Activated CD4-positive, alpha-beta T cell treated with anti-CD3 and anti-CD28 coated beads, Interleukin-2, amount 50 U/mL, for 1 hour (primary cell): Measurements from ENCODE around the gene ASB18.
"Not testable (repeated sequence)": the region's sequence is repeated elsewhere in the genome, so short reads cannot be mapped to it uniquely, and the experiment has no call there.

Source experiments
- DNase-seq: peaks from one replicate; pipeline ENCODE4 v3.0.0-alpha.2; 2020

Gene ASB18, protein sequence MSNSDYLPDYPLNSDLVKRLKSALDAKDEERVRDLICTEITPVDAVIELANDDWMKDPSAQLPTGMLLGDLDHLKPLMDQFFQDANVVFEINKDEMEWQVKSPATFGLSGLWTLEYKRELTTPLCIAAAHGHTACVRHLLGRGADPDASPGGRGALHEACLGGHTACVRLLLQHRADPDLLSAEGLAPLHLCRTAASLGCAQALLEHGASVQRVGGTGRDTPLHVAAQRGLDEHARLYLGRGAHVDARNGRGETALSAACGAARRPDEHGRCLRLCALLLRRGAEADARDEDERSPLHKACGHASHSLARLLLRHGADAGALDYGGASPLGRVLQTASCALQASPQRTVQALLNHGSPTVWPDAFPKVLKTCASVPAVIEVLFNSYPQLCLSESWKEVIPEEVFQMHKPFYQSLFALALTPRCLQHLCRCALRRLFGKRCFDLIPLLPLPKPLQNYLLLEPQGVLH

DNA sequence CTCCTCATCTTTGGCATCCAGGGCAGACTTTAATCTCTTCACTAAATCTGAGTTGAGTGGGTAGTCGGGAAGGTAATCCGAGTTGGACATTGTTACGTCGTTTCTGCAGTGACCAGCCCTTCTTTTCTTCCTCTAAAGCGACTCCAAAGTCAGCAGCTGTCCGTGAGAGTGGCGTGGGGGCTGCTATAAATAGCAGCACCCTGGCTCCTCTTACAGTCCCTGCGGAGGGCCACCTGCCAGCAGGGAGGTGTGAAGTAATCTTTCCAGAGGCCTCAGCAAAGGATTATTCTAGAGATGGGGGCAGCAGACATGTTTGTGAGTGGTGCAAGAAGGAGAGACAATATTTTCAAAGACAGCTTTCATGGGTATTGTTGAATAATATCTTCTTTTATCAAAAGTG is at the start of gene ASB18:
Gene ASB18, minus strand, starts transcription at position 151 of the 400 bp plus-strand sequence. Its CDS starts 61 bp downstream, at position 90.
- no peak for DNase-seq

DNA sequence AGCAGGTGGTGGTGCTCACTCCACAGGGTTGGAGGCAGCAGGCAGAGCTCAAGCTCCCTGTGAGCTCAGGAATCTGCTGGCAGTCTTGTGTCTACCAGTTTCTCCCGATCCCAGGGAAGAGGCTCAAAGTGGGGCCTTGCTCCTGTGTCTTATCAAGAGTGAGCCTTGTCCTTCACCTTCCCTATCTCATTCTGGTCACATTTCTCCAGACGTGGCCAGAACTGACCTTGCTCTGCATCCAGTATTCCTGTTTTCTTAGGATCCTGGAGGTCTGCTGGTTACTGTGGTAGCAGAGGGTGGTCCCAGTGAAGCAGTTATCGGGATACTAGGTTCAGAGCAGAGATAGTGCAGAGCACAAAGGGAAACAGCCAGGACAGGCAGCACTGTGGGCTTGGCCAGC is 47.1 kb upstream of the ASB18 start:
- no peak for DNase-seq

DNA sequence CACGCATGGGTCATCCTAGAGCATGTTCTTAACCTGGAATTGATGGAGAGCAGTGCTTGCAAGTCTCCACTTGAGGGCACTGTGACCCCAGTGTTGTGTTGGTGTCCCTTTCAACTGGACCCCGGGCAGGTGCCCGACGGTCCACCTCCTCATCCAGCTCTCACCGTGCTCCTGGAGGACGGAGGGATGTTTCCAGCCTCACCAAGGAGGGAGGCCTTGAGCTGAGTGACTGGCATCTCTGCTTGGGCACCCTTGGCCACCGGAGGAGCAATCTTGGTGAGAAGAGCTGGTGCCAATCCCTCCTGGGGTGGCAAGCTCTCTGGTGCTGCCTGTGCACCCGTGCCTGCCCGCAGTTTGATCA is 45.4 kb upstream of the ASB18 start:
- DNase-seq = no peak

DNA sequence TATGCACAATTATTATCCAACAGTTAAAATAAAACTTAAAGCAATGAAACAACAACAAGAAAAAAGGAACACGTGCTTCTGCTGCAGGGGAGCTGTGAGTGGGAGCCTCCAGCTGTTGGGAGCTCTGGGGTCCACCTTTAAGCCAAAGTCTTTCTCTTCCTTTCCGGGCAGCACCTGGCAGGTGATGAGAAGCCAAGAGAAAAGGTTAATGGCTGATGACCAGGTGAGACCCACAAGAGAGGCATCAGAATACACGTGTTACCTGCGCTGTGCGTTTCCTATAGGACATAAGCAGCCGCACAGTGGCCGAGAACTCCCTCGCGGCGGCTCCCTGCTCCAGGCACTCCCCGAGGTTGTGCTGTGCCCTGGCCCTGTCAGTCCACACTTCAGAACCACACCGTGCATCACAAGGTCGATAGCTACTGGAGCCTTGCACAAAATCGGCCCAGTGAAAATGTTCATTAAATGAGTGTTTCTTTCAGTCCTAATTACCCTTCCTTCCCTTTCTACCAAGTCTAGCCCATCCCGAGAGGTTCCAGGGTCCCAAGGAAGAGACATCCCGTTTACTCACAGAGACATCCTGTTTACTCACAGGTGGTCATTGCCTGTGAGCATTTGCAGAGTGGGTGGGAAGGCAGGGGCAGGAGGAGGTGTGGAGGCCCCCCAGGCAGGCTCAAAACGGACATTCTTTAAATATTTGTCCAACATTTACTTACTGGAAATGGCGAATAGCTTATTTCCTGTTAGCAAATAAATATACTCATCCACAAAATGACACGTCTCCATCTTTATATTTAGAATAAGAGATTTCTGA is 44.9 kb upstream of the ASB18 start:
- DNase-seq = no peak

DNA sequence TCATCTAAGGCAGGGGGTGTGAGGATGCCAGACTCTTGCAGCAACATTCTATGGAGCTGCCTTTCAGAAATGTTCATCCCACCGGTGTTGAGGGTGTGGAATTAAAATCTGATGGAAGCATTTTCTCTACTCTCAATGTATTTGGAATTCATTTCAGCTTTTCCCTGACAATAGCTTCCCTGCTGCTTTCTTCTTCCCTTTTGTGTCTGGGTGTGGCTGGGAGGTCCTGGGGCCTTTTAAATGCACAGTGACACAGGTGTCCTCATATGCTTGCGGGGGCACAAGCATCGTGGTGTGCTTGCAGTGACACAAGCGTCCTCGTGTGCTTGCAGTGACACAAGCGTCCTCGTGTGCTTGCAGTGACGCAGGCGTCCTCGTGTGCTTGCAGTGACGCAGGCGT is 43.4 kb upstream of the ASB18 start:
- DNase-seq = no peak

DNA sequence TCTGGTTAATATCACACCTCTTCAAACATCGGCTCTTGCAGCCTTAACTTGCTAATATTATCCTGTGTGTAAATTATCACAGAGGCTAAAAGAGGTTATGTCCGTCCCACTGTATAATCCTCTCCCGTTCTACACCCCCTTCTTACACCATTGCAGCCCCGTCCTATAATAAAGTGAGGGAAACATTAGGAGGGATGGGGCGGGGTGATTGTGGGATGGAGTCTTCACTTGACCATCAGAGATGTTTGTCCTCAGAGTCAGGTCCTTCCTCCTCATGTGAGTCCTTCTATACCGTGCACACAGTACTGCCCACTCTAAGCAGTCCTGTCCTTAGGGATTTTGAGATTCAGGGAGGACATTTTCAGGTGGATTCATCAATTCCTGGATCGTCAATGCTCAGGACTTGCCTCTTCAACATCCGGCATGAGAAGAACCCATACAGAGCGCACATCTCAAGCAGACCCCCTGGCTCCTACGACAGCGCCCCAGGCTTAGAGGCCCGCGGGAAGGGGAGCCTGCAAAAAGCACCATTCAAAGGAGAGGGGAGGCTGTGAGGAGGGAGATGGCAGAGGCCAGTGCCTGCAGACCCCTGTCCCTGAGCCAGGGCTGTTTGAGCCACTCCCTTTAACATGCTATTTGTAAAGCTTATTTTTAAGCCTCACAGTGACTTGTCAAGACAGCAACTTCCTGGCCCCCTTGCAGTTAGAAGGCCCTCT is 42.8 kb upstream of the ASB18 start:
- no peak for DNase-seq

DNA sequence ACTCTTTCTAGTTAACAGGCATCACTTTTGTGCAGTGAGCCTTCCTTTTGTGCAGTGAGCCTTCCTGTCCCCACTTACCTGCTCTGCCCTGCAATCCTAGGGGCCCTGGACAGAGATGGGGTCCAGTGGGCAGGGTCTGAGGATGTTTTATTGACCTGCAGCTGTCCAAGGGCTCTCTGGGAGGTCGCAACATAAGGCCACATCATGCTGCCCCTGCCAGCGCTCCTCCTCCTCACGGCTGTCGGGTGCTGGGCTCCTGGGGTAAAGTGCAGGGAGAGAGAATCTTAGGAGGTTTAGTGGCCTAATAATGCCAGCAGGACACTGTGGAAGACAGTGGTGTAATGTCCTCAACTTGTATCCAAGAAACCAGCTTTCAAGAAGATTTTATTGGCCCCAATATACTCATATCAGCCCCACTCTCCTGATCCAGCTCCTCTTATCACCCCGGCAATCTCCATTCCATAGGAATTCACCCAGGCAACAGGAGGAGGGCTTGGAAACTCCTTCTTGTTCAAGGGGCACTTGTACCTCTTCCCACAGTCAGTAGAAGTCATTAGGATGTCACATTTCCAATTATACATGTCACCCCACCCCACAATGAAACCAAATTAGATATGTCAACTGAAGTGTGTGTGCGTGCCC is 41.9 kb upstream of the ASB18 start:
- DNase-seq = no peak

DNA sequence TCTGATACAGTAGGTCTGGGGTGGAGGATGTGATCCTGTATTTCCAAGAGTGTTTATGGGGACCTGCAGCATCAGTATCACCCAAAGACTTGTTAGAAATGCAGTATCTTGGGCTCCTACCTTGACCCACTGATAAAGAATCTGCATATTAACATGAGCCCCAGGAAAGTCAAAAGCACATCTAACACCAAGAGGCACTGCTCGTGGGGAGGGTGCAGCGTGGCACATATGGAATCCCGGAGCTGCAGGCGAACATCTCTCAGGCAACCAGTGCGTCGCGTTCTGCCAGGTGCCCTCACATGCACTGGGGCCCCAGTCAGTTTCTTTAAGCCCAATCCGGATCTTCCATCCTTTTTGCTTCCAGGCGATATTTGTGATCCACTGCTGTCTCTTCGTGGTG is 41.3 kb upstream of the ASB18 start:
- DNase-seq = no peak

DNA sequence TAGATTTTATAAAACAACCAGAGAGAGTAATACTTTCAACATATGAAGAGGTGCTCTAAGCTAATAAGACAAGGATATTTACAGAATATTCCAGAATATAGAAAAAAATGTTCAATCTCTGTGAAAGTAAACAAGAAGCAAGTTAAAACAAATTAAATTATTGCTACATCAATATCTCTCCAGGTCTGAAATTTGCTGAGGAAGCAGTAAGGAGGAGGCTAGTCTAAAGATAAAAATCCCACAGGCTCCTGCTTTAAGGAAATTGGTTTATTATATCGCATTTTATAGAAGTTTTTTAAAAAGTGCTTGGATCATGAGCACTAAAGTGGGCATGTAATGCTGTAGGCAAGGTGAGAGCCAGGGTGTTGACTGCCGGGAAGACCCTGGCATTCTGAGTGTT is 39.7 kb upstream of the ASB18 start:
- DNase-seq = no peak

DNA sequence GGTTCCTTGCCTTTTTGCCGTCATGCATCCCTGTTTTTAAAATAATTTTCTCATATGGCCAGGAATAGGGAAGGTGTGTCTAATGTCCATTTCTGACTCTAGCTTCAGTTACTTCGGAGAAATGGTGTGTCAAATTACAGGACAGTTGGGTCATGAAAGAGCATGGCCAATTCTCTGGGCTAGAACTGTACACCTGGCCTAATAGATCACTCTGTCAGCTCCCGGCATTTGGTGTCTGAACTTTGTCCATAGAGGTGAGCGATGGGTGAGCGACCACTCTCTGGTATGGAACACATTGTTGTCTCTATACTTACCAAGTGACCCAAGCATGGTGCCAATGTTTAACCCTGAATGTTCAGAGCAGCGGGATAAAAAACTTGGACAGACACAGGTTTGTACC is 38.3 kb upstream of the ASB18 start:
- no peak for DNase-seq

DNA sequence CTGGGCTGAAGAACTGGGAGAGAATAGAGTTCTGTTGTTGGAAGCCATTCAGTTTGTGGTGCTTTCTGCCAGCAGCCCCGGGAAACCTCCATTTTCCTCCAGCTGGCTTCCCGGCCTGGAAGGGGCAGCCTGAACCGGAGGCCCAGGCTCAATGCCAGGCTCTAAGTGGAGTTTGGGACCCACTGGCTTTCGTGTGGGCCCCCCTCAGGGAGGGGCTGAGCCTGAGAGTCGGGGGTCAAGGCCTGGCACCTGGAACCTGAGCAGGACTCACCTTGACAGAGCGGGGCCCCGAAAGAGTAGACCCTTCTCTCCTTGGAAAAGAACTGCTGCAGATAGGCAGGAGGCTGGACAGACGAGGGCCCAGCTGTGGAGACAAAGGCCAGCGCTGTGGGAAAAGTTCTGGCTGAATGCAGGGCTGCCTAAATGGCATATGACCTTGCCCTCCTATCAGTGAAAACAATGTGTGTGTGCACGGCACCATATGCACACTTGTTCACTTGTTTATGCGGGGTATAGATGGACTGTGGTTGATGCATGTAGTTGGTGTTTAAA is 34.8 kb upstream of the ASB18 start:
- no peak for DNase-seq

DNA sequence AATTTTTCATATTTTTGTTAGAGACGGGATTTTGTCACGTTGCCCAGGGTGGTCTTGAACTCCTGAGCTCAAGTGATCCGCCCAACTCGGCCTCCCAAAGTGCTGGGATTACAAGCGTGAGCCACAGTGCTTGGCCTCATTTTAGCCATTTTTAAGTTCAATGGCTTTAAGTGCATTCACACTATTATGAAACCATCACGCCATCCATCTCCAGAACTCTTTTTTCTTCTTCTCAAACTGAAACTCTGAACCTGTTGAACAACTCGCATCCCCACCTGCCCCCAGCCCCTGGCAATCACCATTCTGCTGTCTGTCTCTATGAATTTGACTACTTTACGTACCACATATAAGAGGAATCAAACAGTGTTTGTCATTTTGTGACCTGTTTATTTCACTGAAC is 31.3 kb upstream of the ASB18 start:
- DNase-seq = no peak

DNA sequence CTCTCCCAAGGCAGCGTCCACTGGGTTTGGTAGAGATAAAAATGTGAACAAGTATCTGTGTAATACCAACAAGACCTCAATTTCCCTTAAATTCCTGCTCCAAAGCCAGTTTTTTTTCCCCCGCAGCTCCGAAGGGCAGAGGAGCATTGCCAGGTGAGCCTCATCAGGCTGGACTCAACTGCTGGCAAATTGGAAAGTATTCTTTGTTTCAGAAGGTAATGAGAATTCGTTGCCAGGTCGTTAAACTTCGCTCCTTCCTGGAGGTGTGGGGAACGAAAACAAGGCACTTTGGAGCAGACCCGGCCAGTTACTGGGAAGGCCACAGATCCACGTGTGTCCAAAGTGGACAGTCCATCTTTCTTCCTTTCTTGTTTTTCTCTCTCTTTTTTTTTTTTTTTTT is 30.4 kb upstream of the ASB18 start:
- no peak for DNase-seq

DNA sequence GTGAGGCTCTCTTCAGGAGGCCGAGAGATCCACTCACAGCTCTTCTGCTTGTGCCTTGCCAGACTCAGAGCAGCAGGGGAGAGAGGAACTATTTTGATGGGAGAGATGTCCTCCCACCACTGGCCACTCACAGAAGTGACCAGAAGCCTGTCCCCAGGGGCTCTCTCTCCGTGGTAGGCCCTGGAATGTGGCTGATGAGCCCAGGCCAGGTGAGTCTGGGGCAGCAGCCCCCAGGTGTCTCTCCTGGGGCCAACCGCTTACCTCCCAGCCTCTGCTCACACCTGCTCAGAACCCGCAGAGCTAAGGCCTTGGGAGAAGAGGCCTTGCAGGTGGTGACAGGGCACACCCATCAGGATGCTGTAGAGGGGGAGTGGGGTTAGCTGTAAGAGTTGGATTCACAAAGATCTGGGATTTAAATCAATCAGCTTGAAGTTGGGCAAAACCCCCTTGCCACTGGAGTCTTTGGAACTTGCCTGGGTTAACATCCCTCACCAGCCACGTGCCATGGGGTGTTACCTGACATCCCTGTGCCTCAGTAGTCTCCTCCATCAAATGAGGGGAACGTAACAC is 29.1 kb upstream of the ASB18 start:
- DNase-seq = no peak

DNA sequence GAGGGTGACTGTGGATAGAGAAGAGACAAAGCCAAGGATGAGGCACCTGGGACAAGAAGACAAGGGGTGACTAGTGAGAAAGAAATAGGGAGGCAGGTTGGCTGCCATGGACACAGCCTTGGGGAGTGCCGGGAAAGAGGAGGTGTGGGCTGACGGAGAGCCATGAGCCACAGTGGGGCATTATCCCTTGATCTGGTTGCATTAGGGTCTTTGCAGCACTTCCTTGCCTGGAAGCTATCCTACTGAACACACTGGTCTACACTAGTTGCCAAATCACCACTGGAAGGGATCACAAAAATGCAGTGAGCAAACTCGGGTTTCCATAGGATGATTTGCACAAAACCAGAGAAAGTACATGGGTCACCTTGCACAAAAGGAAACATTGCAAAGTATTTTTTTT is 27.7 kb upstream of the ASB18 start:
- no peak for DNase-seq

DNA sequence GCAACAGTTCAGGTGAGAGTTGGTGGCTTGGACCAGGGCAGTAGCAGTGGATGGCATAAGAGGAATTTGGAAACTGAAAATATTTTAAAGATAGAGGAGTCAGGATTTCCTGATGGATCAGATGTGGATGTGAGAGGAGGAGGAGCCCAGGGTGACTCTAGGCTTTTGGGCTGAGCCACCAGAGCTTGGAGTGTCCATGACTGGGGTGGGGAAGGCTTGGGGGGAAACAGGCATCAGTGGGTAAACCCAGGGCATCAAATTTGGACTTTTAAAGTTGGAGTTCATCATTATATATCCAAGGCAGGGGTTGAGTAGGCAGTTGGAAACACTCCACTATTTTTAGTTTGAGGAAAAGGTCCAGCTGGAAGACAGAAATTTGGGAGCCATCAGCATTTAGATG is 27.3 kb upstream of the ASB18 start:
- DNase-seq = no peak

DNA sequence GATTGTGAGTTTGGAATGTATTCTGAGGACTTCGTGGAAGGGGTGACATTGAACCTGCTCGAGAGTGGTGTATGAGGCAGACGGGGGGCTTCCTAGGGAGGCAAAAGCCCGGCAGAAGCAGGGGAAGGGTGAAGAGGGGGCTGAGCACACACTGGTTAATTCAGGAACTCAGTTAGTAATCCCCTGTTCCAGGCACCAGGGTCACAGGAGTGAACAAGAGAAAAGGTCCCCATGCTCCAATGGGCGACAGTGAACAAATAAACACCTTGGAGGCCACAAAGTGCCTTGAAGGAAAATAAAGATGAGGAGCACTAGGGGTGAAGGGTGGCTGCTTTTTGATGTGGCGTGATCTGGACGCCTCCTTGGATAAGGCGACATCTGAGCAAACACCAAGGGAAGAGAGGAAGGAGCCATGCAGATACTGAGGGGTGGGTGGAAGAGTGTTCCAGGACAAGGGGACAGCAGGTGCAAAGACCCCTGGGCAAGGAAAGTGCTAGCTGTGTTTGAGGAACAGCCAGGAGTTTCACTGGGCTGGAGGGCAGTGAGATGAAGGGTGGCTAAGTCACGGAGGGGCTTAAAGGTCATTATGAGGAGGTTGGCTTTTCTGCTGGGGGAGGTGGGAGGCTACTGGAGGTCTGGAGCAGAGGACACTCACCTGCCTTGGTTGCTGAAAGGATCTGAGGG is 26.7 kb upstream of the ASB18 start:
- no peak for DNase-seq

DNA sequence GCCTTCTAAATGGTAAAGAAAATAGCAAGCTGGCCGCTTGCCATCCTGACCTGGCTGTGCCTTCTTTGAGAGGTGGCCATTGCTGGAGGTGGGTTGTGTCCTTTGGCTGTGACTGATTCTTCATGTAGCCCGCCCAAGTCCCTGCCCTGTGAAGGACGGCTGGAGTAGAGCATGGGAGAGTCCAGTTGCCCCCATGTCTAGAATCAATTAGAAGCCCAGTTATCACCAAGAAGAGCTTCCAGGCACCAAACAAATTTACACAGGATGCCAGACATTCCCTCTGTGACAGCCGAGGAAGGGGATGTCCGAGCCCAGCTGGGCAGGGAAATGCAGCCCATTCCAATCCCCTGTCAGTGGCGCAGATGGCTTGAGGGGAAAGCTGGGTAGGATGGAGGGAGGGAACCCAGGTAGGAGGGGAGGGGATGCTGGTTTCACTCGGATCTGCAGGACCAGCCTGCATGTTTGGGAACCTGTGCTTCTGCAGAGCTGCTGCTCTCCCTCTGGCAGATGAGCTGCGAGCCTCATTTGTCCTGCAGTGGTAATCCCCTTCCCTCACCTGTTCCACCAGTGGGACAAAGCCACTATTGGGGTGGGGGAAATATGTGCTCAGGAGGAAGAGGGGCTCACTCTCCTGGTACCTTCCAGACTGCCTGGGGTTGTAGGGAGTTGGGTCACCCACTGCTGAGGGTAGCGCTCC is 25.7 kb upstream of the ASB18 start:
- DNase-seq = no peak

DNA sequence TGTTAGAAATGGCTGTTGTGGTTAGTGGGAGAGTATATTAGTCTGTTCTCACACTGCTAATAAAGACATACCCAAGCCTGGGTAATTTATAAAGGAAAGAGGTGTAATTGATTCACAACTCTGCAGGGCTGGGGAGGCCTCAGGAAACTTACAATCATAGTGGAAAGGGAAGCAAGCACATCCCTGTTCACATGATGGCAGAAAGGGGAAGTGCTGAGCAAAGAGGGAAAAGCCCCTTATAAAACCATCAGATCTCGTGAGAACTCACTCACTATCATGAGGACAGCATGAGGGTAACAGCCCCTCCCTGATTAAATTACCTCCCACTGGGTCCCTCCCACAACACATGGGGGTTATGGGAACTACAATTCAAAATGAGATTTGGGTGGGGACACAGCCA is 24.2 kb upstream of the ASB18 start:
- DNase-seq = not testable (repeated sequence)

DNA sequence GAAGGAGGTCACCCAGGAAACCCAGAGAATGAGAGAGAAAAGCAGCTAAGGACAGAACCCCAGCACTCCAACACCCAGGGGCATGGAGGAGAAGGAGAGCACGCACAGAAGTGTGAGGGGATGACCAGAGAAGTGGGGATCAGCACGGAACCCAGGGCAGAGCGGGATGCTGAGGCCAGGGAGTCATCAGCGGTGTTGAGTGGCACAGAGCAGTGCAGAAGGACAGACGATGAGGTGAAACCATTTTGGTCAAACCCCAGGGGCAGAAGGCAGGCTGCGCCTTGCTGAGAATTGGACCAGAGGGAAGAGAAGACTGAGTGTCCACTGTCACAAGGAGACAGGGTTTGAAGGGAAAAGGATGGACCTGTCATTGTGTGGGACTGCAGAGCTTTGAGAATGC is 23.4 kb upstream of the ASB18 start:
- no peak for DNase-seq

DNA sequence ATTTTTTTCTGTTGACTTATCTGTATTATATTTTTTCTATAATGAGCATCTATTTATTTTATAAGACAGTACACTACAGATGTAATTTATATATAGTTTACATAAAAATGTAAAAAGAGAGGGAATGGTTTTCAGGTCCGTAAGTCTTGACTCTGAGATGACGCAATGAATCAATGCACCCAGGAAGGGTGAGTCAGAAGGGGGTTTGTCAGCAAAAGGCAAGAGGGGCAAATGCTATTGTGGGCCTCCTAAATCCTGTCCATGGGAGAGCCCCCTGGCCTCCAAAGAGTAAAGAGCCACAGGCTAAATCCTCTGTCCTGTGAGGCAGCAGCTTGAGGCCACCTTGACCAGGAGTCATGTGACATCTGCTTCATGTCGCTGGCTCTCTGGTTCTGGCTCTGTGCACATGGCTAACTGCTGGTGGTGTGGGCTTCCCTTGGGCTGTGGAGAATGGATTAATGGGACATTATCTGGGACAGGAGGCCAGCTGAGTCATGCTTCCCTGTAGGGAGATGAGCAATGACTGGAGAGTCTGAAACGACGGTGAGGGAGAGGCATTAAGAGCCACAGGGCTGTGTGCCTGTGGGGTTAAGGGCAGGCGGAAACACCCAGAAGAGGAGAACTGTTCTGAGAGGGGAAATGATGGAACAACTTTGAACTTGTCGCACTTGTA is 22.8 kb upstream of the ASB18 start:
- DNase-seq = no peak
